Trophoblast cell (in vitro differentiated cells and primary cell): ENCODE results near the gene CTR9.

Experiments used
- DNase-seq, 2 donors: peaks; one replicate each; pipeline ENCODE4 v3.0.0-alpha.2; 2016
- H2AFZ ChIP-seq: 2 replicates; pipeline ENCODE4 v1.6.1; 2013; ENCODE audit warnings: low read length, moderate library complexity, mild to moderate bottlenecking; ENCODE audit not compliant: insufficient read depth, poor library complexity
- H2AK5ac ChIP-seq: 2 replicates; pipeline ENCODE4 v1.6.1; 2013; ENCODE audit warnings: mild to moderate bottlenecking, low read length
- H2BK120ac ChIP-seq: 2 replicates; pipeline ENCODE4 v1.6.1; 2013; ENCODE audit warnings: low read length, mild to moderate bottlenecking, moderate library complexity; ENCODE audit not compliant: insufficient read depth, poor library complexity
- H2BK12ac ChIP-seq: 2 replicates; pipeline ENCODE4 v1.6.1; 2013; ENCODE audit warnings: mild to moderate bottlenecking, low read length, moderate library complexity
- H2BK5ac ChIP-seq: 2 replicates; pipeline ENCODE4 v1.6.1; 2013; ENCODE audit warnings: low read length, low read depth, moderate library complexity, mild to moderate bottlenecking; ENCODE audit not compliant: poor library complexity
- H3K14ac ChIP-seq: 2 replicates; pipeline ENCODE4 v1.6.1; 2013; ENCODE audit warnings: mild to moderate bottlenecking, low read length
- H3K18ac ChIP-seq: 2 replicates; pipeline ENCODE4 v1.6.1; 2013; ENCODE audit warnings: mild to moderate bottlenecking, low read length
- H3K23ac ChIP-seq: 2 replicates; pipeline ENCODE4 v1.6.1; 2013; ENCODE audit warnings: low read length
- H3K27ac ChIP-seq: 2 replicates; pipeline ENCODE4 v1.5.1; 2013; ENCODE audit warnings: low read depth, mild to moderate bottlenecking, inconsistent platforms, low read length, moderate library complexity
- H3K27me3 ChIP-seq: 2 replicates; pipeline ENCODE4 v1.6.1; 2013; ENCODE audit warnings: inconsistent platforms, mild to moderate bottlenecking, low read length, moderate library complexity; ENCODE audit not compliant: insufficient read depth
- H3K36me3 ChIP-seq, 2 experiments: 1 replicate in 1 of 2; 2 replicates in 1 of 2; pipeline ENCODE4 v1.6.1; 2013; ENCODE audit warnings: low read length in 2 of 2, mild to moderate bottlenecking in 2 of 2, moderate library complexity in 1 of 2; ENCODE audit not compliant: insufficient read depth in 2 of 2, control insufficient read depth in 1 of 2
- H3K4ac ChIP-seq: 2 replicates; pipeline ENCODE4 v1.6.1; 2013; ENCODE audit warnings: low read depth, mild to moderate bottlenecking, low read length, moderate library complexity
- H3K4me1 ChIP-seq, 2 experiments: 1 replicate in 1 of 2; 2 replicates in 1 of 2; pipeline ENCODE4 v1.6.1; 2013; ENCODE audit warnings: low read length in 2 of 2, mild to moderate bottlenecking in 2 of 2, moderate library complexity in 1 of 2; ENCODE audit not compliant: insufficient read depth in 2 of 2, control insufficient read depth in 1 of 2
- H3K4me2 ChIP-seq: 2 replicates; pipeline ENCODE4 v1.6.1; 2013; ENCODE audit warnings: inconsistent platforms, mild to moderate bottlenecking, low read length, moderate library complexity
- H3K4me3 ChIP-seq: 2 replicates; pipeline ENCODE4 v1.5.1; 2013; ENCODE audit warnings: mild to moderate bottlenecking, low read depth, low read length, inconsistent platforms
- H3K79me1 ChIP-seq: one replicate; pipeline ENCODE4 v1.6.1; 2013; ENCODE audit warnings: low read length
- H3K79me2 ChIP-seq: 2 replicates; pipeline ENCODE4 v1.6.1; 2013; ENCODE audit warnings: low read length, mild to moderate bottlenecking; ENCODE audit not compliant: control insufficient read depth, insufficient read depth, poor library complexity
- H3K9ac ChIP-seq: 2 replicates; pipeline ENCODE4 v1.6.1; 2013; ENCODE audit warnings: mild to moderate bottlenecking, low read length
- H3K9me3 ChIP-seq: 2 replicates; pipeline ENCODE4 v1.6.1; 2013; ENCODE audit warnings: low read depth, mild to moderate bottlenecking, control low read depth, inconsistent platforms, low read length; ENCODE audit not compliant: insufficient read depth
- H4K12ac ChIP-seq: 2 replicates; pipeline ENCODE4 v1.6.1; 2013; ENCODE audit warnings: low read depth, mild to moderate bottlenecking, low read length, moderate library complexity
- H4K8ac ChIP-seq: 2 replicates; pipeline ENCODE4 v1.6.1; 2013; ENCODE audit warnings: low read depth, mild to moderate bottlenecking, low read length, moderate library complexity
- H4K91ac ChIP-seq: one replicate; pipeline ENCODE4 v1.6.1; 2013; ENCODE audit warnings: low read depth, mild to moderate bottlenecking, low read length, moderate library complexity
- WGBS: extraction: QIAGEN DNeasy Blood & Tissue Kit; methylation state at CpG from one replicate; pipeline ENCODE4 v1.1.7; 2013; ENCODE audit warnings: missing lambda C conversion rate; ENCODE audit not compliant: insufficient read length, insufficient coverage; ENCODE audit errors: extremely low coverage; 5-methylcytosine and 5-hydroxymethylcytosine counted together

Gene CTR9

GRCh38 chr11:10720881-10721376 lies 30.1 kb upstream of the CTR9 start:
- no peak overlapping the region for H3K27ac ChIP-seq
- H3K18ac ChIP-seq: no peak overlapping the region
- no peak overlapping the region for H4K91ac ChIP-seq
- no peak overlapping the region for H3K9ac ChIP-seq
- H3K9me3 ChIP-seq: peaks cover 3% of the 10 kb centered on the region
- no peak overlapping the region for H3K4me3 ChIP-seq
- H2BK120ac ChIP-seq: no peak overlapping the region
- H3K79me1 ChIP-seq: no peaks in the 10 kb centered on the region
- no peak overlapping the region for H3K4ac ChIP-seq
- DNase-seq: no peak
- H3K27me3 ChIP-seq: no peaks in the 10 kb centered on the region
- H2AK5ac ChIP-seq: no peak overlapping the region
- H3K4me2 ChIP-seq: no peak overlapping the region
- peaks cover 4% of the 10 kb centered on the region in 2 experiments for H3K4me1 ChIP-seq
- H3K23ac ChIP-seq: no peak overlapping the region
- no peak overlapping the region for H2BK12ac ChIP-seq
- no peak overlapping the region for H4K8ac ChIP-seq
- no peak overlapping the region for H2BK5ac ChIP-seq
- no peaks in the 10 kb centered on the region for H3K79me2 ChIP-seq
- H3K36me3 ChIP-seq: no peaks in the 10 kb centered on the region
- WGBS: no CpG with 5 or more reads among the region's 2 CpGs
- no peak overlapping the region for H3K14ac ChIP-seq
- H2AFZ ChIP-seq: no peak overlapping the region
- no peak overlapping the region for H4K12ac ChIP-seq

GRCh38 chr11:10722307-10722706 lies 28.7 kb upstream of the CTR9 start:
- DNase-seq: no peak
- H3K9ac ChIP-seq: no peak overlapping the region

GRCh38 chr11:10725114-10725906 lies 25.7 kb upstream of the CTR9 start:
- H3K4ac ChIP-seq: no peak overlapping the region
- peaks cover 2% of the 10 kb centered on the region for H3K79me1 ChIP-seq
- no peaks in the 10 kb centered on the region for H3K79me2 ChIP-seq
- H3K9ac ChIP-seq: no peak overlapping the region
- H2BK5ac ChIP-seq: no peak overlapping the region
- H3K14ac ChIP-seq: no peak overlapping the region
- no peaks in the 10 kb centered on the region for H3K27me3 ChIP-seq
- H3K18ac ChIP-seq: no peak overlapping the region
- no peaks in the 10 kb centered on the region for H3K36me3 ChIP-seq
- H3K9me3 ChIP-seq: peaks cover 3% of the 10 kb centered on the region
- peak in 1 of 2 donors; percentile 28 for DNase-seq
- no peak overlapping the region for H2BK12ac ChIP-seq
- no peak overlapping the region for H2AFZ ChIP-seq
- H2AK5ac ChIP-seq: no peak overlapping the region
- no peak overlapping the region for H3K4me2 ChIP-seq
- no peak overlapping the region for H3K23ac ChIP-seq
- no peak overlapping the region for H4K12ac ChIP-seq
- H3K27ac ChIP-seq: no peak overlapping the region
- H4K8ac ChIP-seq: no peak overlapping the region
- H3K4me1 ChIP-seq: no peaks in the 10 kb centered on the region
- no peak overlapping the region for H3K4me3 ChIP-seq
- no peak overlapping the region for H4K91ac ChIP-seq
- no CpG with 5 or more reads among the region's 9 CpGs for WGBS
- H2BK120ac ChIP-seq: no peak overlapping the region

More at GRCh38 chr11:10722307-10722706, 28.7 kb upstream of the CTR9 start:
- Histone ChIP-seq H2BK120ac (no peak overlapping the region), H3K14ac (no peak overlapping the region), H3K4me1 (no peaks in the 10 kb centered on the region), H3K36me3 (no peaks in the 10 kb centered on the region), H2BK12ac (no peak overlapping the region), H2BK5ac (no peak overlapping the region), H3K27ac (no peak overlapping the region), H3K27me3 (no peaks in the 10 kb centered on the region), H3K9me3 (peaks cover 3% of the 10 kb centered on the region), H3K4me2 (no peak overlapping the region), H3K4me3 (no peak overlapping the region), H4K12ac (no peak overlapping the region), H4K8ac (no peak overlapping the region), H2AFZ (no peak overlapping the region), H3K79me1 (no peaks in the 10 kb centered on the region), H4K91ac (no peak overlapping the region), H3K4ac (no peak overlapping the region), H3K79me2 (no peaks in the 10 kb centered on the region), H3K23ac (no peak overlapping the region), H3K18ac (no peak overlapping the region), H2AK5ac (no peak overlapping the region)
- no CpG with 5 or more reads among the region's 4 CpGs for WGBS

- H3K14ac ChIP-seq: no peak overlapping the region
- no peak overlapping the region for H3K4ac ChIP-seq
- DNase-seq: no peak
- no peaks in the 10 kb centered on the region for H3K27me3 ChIP-seq
- no peaks in the 10 kb centered on the region for H3K79me2 ChIP-seq
- H2AFZ ChIP-seq: no peak overlapping the region
- H3K79me1 ChIP-seq: peaks cover 2% of the 10 kb centered on the region
- no peak overlapping the region for H2AK5ac ChIP-seq
- no peaks in the 10 kb centered on the region for H3K36me3 ChIP-seq
- H3K27ac ChIP-seq: no peak overlapping the region
- no peak overlapping the region for H4K91ac ChIP-seq
- no peak overlapping the region for H3K9ac ChIP-seq
- no peak overlapping the region for H3K4me2 ChIP-seq
- H3K18ac ChIP-seq: no peak overlapping the region
- H4K8ac ChIP-seq: no peak overlapping the region
- no peaks in the 10 kb centered on the region for H3K4me1 ChIP-seq
- H3K4me3 ChIP-seq: no peak overlapping the region
- H2BK12ac ChIP-seq: no peak overlapping the region
- no peak overlapping the region for H3K23ac ChIP-seq
- H4K12ac ChIP-seq: no peak overlapping the region
- H2BK5ac ChIP-seq: no peak overlapping the region
- no peak overlapping the region for H2BK120ac ChIP-seq
- H3K9me3 ChIP-seq: no peaks in the 10 kb centered on the region
These were observed 25.2 kb upstream of the CTR9 start for GRCh38 chr11:10725907-10726253.
